ENCODE measurements around the gene RNF121.

RNF121 gene

DNA sequence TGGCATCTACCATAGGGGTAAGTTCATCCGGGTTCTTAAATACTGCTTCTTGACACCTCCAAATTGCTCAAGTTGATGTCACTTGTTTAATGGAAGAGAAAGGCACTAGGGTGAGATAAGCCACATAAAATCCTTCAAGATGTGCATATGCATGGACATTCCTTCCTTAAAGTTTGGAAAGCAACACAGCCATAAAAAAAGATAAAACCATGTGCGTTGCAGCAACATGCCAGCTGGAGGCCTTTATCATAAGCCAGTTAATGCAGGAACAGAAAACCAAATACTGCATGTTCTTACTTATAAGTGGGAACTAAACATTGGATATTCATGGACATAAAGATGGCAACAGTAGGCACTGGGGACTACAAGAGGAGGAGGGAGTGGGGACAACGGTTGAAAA lies 61.9 kb downstream of the RNF121 start:
- no peak for DNase-seq (ENCODE audit: low read depth)

DNA sequence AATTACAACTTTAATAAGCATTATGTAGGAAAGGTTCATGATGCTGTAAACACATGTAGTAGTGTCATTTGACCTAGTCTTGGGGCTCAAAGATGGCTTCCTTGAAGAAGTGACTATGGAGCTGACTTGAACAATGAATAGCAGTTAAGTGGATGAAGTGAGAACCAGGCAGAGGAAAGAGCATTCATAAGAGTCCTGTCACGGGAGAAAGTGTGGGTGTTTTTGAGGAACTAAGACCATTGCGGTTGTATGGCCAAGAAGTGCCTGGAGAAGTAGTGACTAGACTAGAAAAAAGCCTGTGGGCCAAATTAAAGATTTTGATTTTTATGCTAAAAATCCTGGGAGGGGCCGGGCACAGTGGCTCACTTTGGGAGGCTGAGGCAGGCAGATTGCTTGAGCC lies 62.6 kb downstream of the RNF121 start:
- no peak for DNase-seq (ENCODE audit: low read depth)

DNA sequence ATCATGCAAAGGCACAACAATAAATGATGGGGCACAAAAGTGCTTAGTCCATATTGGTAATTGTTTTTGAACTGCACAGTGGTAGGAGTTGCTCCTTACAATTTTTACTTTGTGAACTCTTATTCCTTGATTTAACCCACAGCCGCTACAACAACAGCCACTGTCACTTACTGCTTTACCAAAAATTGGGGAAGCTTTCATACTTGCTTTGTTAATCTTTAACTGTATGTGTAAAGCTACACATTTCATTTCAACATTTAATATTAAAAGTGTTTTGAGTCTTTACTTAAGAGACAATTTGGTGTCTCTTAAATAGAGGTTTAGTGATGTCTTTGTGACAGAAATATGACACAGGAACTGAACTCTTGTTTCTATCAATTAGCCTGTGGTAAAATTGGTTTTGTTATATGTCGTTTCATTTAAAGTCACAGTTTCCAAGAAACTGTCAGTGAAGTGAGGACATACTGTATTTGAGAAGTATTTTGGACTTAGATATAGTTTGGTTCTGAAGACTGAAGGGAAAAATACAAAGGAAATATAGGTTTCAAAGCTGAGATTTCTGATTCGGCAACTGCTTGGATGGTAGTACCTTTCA lies 63.4 kb downstream of the RNF121 start:
- no peak for DNase-seq (ENCODE audit: low read depth)

DNA sequence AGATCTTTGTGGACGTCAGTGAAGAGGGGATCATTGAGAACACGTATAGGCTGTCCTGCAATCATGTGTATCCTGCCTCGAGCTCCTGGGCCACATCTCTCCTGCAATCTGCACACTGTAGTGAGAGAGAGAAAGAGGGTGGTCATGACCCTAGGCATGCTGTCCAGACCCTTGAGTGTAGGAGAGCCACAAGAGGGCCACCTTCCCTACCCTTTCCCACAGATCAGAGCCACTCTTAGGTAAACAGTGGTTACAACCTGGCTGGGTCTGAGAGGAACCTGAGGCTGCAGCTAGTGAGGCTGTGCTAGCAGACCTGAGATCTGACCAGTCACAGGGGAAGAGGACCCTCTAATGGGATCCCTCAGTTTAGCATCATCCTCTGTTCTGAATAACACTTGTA lies 65.9 kb downstream of the RNF121 start:
- DNase-seq (ENCODE audit: low read depth): no peak

DNA sequence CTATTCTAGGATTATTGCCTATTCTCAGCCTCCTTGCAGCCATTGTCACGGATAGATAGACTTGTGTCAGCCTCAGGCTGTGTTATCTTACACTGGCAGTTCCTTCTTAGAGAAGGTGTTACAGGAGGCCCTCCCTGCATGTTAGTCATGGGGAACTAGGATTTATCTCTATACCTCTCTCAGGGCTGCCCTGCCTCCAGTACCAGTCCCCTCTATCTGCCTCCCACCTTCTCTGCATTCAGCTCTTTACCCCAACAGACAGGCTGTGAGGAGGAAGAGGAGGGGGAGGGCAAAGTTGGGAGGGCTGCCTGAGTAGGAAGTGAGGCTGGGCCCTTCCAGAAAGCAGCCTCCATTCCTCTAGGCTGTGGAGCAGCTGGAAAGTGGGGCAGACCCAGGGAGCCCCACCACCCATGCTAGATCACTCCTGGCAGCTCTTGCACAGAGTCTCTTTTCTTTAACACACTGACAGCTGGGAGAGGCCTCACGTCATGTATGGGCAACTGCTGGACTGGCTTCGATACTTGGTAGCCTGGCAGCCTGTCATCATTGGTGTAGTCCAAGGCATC lies 67.0 kb downstream of the RNF121 start:
- DNase-seq (ENCODE audit: low read depth): no peak

DNA sequence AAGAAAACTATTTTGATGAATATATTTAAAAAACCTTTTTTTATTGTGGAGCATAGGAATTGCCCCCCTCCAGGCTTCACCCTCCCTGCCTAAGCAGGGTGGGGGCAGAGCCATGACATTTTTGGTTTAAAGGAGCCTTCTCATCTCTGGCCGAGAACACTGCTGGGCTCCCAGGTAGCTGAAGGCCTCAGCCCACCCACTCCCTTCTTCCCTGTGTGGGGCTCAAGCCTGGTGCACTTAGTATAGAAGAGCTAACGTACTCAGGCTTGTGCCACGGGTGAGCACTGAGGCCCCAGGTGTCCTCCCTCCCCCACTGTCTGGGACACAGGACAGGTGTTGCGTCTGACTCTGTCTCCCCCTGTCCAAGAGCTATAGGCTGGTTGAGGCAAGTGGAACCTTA lies 67.7 kb downstream of the RNF121 start:
- DNase-seq (ENCODE audit: low read depth): no peak

DNA sequence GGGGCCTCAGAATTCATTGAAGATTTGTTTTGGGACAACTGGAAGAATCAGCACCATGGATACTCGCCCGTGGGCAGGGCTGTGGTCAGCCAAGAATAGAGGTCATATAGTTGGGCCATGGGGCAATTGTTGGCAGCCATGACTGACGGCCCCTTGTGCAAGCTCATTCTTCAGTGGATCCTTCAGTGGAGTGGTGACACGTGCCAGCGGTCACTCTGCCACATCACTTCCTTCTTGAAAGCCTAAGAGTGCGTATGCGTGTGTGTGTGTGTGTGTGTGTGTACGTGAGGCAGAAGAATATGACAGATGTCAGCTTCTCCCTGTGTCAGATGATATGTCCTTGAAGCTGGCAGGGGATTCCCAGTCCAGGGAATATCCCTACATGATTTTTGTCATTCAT lies 68.1 kb downstream of the RNF121 start:
- DNase-seq (ENCODE audit: low read depth): no peak

DNA sequence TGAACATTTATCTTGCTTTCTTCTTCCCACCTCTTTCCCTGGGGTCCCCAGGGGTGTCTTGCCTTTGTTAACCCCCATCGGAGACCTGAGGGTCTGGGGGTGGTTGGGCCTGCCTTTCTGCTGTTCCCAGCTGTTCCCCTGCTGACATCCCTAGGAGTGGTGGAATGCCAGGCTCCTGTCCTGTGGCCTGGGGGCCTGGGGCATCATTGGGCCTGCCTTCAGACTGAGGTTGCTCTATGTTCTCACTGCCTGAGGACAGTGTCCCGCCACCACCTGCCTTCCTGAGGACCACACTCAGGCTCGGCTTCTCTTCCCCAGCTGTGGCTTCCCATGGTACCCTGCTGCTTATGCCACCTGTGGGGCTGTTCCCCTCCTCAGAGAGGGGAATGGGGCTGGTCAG lies 68.7 kb downstream of the RNF121 start:
- DNase-seq (ENCODE audit: low read depth): no peak

DNA sequence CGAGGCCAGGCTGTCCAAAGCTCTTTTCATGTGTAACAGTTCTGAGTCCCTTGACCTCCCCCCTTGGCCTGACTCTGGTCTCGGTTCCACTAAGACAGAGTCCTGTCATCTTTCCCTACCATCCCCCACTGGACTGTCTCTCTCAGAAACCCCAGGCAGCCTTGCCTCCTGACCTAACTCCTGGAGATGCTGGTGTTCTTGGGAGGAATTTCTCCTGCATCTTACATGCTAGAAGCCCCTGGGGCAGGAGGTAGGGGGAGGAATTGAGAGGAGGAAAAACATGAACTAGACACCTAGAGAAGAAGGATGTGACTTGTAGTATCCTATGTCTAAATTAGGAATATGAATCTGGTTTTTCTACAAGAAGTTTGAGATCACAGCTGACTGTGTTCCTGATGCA lies 69.2 kb downstream of the RNF121 start:
- no peak for DNase-seq (ENCODE audit: low read depth)

DNA sequence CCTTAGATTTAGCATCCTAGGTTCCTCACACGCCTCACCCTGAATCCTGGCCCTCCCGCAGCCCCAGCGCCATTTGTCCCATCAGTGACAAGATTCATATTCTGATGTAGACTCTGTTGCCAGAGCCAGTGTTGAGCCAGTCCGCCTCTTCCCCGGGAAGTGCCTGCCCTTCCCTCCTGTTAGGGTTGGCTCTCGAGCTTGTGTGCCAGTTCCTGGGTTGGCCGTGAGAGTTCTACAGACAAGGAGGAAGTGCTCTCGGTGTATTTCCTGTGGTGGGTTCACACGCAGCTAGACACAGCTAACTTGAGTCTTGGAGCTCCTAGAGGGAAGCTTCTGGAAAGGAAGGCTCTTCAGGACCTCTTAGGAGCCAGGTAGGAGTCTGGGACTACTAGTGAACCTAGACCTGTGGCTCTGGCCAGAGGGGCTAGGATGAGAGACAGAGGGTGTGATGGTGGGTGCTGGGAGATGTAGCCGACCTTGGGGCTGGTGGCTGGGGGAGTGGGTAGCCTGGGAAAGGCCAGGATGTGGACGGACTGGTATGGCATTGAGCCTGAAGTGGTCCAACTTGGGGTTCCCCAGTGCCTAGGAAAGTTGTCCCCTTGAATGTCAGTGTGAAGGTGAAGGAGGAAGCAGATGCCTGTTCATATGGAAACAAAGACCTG lies 69.9 kb downstream of the RNF121 start, which contains the start of gene IL18BP:
Gene IL18BP (plus strand): TSS at position 261 of the 662 bp plus-strand sequence. CDS start 1,076 bp downstream, outside the sequence.
- DNase-seq (ENCODE audit: low read depth): no peak

DNA sequence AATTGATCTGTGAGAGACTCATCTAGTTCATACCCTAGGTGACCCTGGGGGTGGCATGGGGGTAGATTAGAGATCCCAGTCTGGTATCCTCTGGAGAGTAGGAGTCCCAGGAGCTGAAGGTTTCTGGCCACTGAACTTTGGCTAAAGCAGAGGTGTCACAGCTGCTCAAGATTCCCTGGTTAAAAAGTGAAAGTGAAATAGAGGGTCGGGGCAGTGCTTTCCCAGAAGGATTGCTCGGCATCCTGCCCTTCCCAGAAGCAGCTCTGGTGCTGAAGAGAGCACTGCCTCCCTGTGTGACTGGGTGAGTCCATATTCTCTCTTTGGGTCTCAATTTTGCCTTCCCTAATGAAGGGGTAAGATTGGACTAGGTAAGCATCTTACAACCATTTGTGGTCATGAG lies 70.5 kb downstream of the RNF121 start:
- no peak for DNase-seq (ENCODE audit: low read depth)

DNA sequence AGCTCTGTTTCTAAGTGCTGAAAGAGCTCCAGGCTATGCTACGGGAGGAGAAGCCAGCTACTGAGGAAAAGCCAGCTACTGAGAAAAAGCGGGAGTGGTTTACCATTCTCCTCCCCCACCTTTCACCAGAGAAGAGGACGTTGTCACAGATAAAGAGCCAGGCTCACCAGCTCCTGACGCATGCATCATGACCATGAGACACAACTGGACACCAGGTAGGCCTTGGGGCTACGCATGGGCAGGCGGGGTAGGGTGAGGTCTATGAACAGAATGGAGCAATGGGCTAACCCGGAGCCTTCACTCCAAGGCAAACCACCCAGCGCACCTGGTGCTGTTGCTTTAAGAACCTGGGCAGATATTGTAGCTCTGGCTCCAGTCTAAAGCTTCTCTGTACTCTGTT lies 71.0 kb downstream of the RNF121 start:
- DNase-seq (ENCODE audit: low read depth): no peak

DNA sequence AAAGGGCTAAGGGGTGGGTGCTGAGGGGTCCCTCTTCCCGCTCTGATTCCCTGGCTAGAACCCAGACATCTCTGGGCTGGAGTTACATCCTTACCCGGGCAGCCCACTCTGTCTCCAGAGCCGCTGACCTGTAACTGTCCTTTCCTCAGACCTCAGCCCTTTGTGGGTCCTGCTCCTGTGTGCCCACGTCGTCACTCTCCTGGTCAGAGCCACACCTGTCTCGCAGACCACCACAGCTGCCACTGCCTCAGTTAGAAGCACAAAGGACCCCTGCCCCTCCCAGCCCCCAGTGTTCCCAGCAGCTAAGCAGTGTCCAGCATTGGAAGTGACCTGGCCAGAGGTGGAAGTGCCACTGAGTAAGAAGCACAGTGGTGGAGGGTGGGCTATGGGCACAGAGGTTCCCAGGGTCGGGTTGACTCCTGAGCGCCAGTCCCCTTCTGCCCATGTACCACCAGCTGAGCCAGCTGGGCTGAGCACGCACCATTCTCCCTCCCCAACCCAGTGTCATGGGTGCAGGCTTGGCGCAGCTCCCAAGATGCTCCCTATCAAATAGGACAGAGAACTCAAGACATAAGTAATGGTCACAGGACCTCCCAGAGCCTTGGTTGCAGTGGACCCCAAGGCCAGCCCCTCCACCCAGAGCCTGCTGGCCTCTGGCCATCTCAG lies 71.5 kb downstream of the RNF121 start:
- no peak for DNase-seq (ENCODE audit: low read depth)

DNA sequence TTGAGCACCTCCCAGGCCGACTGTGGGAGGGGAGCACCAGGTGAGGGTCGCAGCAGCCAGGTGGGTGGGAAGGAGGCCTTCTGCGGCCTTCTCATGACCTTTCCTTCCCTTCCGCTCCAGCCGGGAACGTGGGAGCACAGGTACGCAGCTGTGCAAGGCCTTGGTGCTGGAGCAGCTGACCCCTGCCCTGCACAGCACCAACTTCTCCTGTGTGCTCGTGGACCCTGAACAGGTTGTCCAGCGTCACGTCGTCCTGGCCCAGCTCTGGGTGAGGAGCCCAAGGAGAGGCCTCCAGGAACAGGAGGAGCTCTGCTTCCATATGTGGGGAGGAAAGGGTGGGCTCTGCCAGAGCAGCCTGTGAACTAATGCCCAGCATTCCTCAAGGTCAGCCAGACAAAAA lies 72.4 kb downstream of the RNF121 start:
- DNase-seq (ENCODE audit: low read depth): no peak

DNA sequence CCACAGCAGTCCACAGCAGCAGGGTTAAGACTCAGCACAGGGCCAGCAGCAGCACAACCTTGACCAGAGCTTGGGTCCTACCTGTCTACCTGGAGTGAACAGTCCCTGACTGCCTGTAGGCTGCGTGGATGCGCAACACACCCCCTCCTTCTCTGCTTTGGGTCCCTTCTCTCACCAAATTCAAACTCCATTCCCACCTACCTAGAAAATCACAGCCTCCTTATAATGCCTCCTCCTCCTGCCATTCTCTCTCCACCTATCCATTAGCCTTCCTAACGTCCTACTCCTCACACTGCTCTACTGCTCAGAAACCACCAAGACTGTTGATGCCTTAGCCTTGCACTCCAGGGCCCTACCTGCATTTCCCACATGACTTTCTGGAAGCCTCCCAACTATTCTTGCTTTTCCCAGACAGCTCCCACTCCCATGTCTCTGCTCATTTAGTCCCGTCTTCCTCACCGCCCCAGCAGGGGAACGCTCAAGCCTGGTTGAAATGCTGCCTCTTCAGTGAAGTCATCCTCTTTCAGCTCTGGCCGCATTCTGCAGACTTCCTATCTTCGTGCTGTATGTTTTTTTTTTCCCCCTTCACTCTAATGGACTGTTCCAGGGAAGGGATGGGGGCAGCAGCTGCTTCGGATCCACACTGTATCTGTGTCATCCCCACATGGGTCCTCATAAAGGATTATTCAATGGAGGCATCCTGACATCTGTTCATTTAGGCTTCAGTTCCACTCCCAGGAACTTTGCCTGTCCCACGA lies 73.2 kb downstream of the RNF121 start:
- DNase-seq (ENCODE audit: low read depth): no peak

DNA sequence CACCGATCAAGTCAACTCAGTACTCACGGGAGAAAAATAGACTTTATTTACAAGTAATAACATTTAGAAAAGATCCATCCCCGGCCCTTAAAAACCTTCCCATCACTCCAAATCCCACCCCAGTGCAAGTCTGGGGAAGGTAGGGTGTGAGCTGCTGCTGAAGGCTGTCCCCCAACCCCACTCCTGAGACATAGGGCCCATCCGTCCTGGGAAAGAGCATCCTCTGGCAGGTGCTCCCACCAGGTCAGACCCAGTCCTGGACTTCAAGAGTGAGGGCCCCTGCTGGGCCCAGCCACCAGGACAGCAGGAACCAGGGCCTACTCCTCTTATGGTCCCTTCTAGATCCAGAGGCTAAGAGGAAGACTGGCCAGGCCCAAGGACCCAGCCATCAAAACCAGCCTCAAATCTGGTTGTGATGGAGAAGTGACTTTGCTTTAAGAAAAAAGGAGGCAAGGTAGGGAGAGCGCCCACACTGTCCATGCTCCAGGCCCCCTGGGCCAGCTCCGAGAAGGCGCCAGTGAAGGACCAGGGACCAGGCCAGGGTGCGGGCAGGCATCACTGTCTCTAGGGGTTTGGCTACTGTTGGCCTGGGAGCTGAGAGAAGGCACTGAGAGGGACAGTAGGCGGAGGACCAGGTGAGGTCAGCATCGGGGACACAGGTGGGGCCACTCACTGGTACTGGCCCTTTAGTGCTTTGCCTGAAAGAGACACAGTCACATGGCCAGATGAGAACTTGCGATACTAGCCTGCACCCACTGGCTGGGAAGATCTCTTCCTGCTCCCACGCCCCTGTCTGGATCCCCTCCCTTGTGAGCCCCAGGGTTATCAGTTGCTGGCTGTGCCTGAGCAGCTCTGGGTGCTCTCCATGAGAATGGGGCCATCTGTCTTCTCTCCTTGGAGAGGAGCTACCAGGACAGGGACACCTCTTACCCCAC lies 74.3 kb downstream of the RNF121 start:
- no peak for DNase-seq (ENCODE audit: low read depth)

DNA sequence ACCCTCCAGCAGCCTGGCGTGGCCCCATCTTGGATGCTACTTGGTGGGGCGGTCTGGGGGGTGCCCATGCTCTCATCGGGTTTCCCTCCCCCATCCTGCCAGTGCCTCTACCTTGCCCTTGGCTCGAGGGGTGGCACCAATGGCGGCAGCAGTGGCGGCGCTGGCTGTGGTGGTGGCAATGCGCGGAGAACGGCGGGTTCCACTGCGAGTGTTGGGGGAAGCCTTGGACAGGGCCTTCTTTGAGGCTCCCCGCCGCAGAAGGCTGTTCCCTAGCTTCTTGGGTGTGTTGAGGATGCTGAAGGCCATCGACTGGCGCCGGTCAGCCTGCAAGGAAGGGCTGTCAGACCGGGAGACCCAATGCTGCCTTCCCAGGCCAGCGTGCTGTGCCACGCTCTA lies 74.9 kb downstream of the RNF121 start:
- no peak for DNase-seq (ENCODE audit: low read depth)

DNA sequence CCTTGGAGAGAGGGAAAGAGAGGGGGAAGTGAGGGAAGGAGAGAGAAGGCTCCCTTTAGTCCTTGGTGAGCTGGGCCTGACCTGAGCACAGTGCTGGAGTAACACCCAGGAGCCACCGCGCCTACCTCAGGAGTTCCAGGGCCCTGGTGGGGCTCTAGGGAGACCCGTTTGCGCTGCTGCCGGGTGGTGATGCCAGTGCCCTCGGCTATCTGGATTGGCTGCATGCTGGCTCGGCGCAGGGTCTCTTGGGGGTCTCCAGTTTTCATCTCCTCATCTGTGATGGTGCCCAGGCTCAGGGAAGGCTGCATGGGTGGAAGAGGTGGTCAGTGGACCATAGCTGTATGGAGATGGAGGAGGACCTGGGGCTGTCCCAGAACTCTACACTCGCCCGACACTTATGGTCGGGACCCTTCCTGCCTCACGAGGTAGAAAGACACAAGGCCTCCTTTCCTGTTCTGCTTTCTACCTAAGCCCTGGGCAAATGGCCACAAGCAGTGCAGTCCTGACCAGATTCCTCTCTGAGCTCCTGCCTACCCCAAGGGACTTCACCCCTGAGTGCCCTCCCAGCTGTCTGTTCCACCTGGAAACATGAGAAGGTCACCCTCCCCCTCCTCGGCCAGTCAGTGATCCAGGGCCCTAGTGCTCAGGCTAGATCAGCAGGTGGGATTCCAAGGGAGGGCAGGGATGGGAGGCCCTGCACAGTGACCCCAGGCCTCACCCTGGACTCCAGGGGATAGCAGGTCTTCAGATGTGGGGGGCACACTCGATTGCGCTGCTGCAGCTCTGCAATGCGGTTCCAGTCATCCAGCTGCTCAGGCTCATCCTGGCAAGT lies 75.9 kb downstream of the RNF121 start:
- DNase-seq (ENCODE audit: low read depth): no peak

DNA sequence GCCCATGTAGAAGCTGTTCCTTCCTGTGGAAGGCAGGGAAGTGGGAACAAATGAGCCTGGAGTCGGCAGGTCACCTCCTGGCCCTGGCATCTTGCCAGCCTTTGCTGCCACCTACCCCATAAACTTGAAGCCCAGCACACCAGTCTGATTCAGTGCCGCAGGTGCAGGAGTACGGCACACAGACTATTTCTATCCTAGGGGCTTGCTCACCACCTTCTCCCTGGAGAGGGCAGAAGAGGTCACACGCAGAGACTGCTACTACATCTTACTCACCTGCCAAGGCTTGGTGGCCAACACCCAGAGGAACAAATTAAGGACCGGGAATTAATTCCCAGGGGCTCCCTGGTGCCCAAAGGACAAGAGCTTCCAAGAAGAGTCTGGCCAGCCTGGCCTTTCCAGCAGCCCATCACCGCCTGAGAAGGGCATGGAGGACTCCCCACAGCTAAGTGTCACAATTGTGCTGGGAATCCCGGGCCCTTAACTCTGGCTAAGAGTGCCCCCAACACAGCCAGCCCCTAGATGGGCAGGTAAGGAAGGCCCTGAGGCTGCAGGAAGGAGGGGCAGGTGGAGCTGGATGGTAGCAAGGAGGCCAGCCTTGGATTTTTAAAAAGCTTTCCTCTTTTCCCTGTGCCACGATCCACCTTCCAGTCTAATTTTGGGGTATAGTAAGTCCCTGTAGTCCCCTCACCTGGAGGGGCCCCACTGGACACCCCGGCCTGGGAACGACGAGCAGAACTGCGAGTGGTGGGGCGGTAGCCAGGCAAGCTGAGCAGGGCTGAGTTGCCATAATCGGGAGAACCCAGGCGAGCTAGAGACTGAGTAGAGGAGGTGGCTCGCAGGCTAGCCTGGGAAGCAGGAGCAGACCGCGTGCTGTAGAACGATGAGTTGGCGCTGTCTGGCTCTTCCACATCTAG lies 76.8 kb downstream of the RNF121 start:
- DNase-seq (ENCODE audit: low read depth): no peak
